H9 (cell line): ENCODE results near the gene SLIRP. TPM values are rescaled to one million over a fixed set of nuclear protein-coding genes. Genes with fewer than 3 reads are reported as not detected.

ENCODE experiments used
- DNase-seq: peaks from one replicate; pipeline ENCODE4 v3.0.0-alpha.2; 2017
- H2AFZ ChIP-seq: one replicate; pipeline ENCODE4 v1.6.1; 2013; ENCODE audit warnings: mild to moderate bottlenecking, low read length, control low read depth, moderate library complexity
- H2AK5ac ChIP-seq: 2 replicates; pipeline ENCODE4 v1.6.1; 2013; ENCODE audit warnings: low read length, control low read depth, mixed read lengths; ENCODE audit not compliant: insufficient read length
- H2BK120ac ChIP-seq: one replicate; pipeline ENCODE4 v1.6.1; 2013; ENCODE audit warnings: low read depth, mild to moderate bottlenecking, low read length, control low read depth, inconsistent platforms; ENCODE audit not compliant: poor library complexity, severe bottlenecking
- H2BK12ac ChIP-seq: 2 replicates; pipeline ENCODE4 v1.6.1; 2013; ENCODE audit warnings: low read length, control low read depth, mixed read lengths, low read depth; ENCODE audit not compliant: insufficient read length
- H2BK15ac ChIP-seq: 2 replicates; pipeline ENCODE4 v1.6.1; 2013; ENCODE audit warnings: low read depth, low read length, control low read depth
- H2BK20ac ChIP-seq: one replicate; pipeline ENCODE4 v1.6.1; 2013; ENCODE audit warnings: low read depth, mild to moderate bottlenecking, low read length, control low read depth, inconsistent platforms; ENCODE audit not compliant: poor library complexity, severe bottlenecking
- H2BK5ac ChIP-seq: 2 replicates; pipeline ENCODE4 v1.6.1; 2013; ENCODE audit warnings: low read length, control low read depth, mixed read lengths; ENCODE audit not compliant: insufficient read length
- H3K14ac ChIP-seq: 2 replicates; pipeline ENCODE4 v1.6.1; 2013; ENCODE audit warnings: low read length, control low read depth; ENCODE audit not compliant: insufficient read depth
- H3K18ac ChIP-seq: 2 replicates; pipeline ENCODE4 v1.6.1; 2013; ENCODE audit warnings: low read depth, mild to moderate bottlenecking, mixed read lengths, low read length, control low read depth; ENCODE audit not compliant: insufficient read length
- H3K23ac ChIP-seq: 2 replicates; pipeline ENCODE4 v1.6.1; 2013; ENCODE audit warnings: low read length, control low read depth, mixed read lengths, low read depth; ENCODE audit not compliant: insufficient read length
- H3K23me2 ChIP-seq: 2 replicates; pipeline ENCODE4 v1.6.1; 2013; ENCODE audit warnings: low read depth, mild to moderate bottlenecking, mixed read lengths, low read length, control low read depth; ENCODE audit not compliant: insufficient read length, poor library complexity, severe bottlenecking
- H3K27ac ChIP-seq: 2 replicates; pipeline ENCODE4 v1.5.1; 2013; ENCODE audit warnings: low read length, control low read depth, mixed read lengths, low read depth; ENCODE audit not compliant: insufficient read length
- H3K27me3 ChIP-seq: 2 replicates; pipeline ENCODE4 v1.6.1; 2013; ENCODE audit warnings: low read length, control low read depth, inconsistent platforms; ENCODE audit not compliant: insufficient read depth
- H3K4ac ChIP-seq: 2 replicates; pipeline ENCODE4 v1.6.1; 2013; ENCODE audit warnings: low read depth, mild to moderate bottlenecking, control low read depth, inconsistent platforms, low read length, moderate library complexity
- H3K4me1 ChIP-seq: 2 replicates; pipeline ENCODE4 v1.6.1; 2013; ENCODE audit warnings: low read length, control low read depth, inconsistent platforms; ENCODE audit not compliant: insufficient read depth
- H3K4me2 ChIP-seq: 2 replicates; pipeline ENCODE4 v1.6.1; 2013; ENCODE audit warnings: low read length, control low read depth, mixed read lengths; ENCODE audit not compliant: insufficient read length, insufficient read depth
- H3K56ac ChIP-seq: 2 replicates; pipeline ENCODE4 v1.6.1; 2013; ENCODE audit warnings: low read depth, mild to moderate bottlenecking, mixed read lengths, low read length, control low read depth; ENCODE audit not compliant: insufficient read length
- H3K79me1 ChIP-seq: 2 replicates; pipeline ENCODE4 v1.6.1; 2013; ENCODE audit warnings: low read depth, mild to moderate bottlenecking, moderate library complexity, low read length, control low read depth, inconsistent platforms; ENCODE audit not compliant: insufficient read depth, poor library complexity, severe bottlenecking
- H3K79me2 ChIP-seq: 2 replicates; pipeline ENCODE4 v1.6.1; 2013; ENCODE audit warnings: low read length, control low read depth, inconsistent platforms; ENCODE audit not compliant: insufficient read depth
- H3K9ac ChIP-seq: 2 replicates; pipeline ENCODE4 v1.6.1; 2013; ENCODE audit warnings: low read length, control low read depth, mixed read lengths; ENCODE audit not compliant: insufficient read length; ENCODE audit errors: extremely low read depth
- H3K9me3 ChIP-seq: one replicate; pipeline ENCODE4 v1.6.1; 2013; ENCODE audit warnings: low read depth, low read length, inconsistent platforms; ENCODE audit not compliant: control insufficient read depth
- H3T11ph ChIP-seq: one replicate; pipeline ENCODE4 v1.6.1; 2013; ENCODE audit warnings: mild to moderate bottlenecking, low read length, control low read depth, inconsistent platforms
- H4K20me1 ChIP-seq: one replicate; pipeline ENCODE4 v1.6.1; 2013; ENCODE audit not compliant: control insufficient read depth, insufficient read length, insufficient read depth
- H4K5ac ChIP-seq: 2 replicates; pipeline ENCODE4 v1.6.1; 2013; ENCODE audit warnings: low read depth, mild to moderate bottlenecking, mixed read lengths, low read length, control low read depth; ENCODE audit not compliant: insufficient read length
- H4K8ac ChIP-seq: replicated peaks from 2 replicates; pipeline ENCODE4 v1.6.1; 2013; ENCODE audit warnings: low read length, control low read depth, mixed read lengths, low read depth; ENCODE audit not compliant: insufficient read length
- H4K91ac ChIP-seq: 2 replicates; pipeline ENCODE4 v1.6.1; 2013; ENCODE audit warnings: low read depth, mild to moderate bottlenecking, moderate library complexity, mixed read lengths, low read length, control low read depth; ENCODE audit not compliant: insufficient read length
- H3K27ac Mint-ChIP-seq, 3 experiments: 2 replicates in 2 of 3; 3 replicates in 1 of 3; pipeline ENCODE4 v1.8.0; 2020 to 2021; ENCODE audit warnings: mixed read lengths in 3 of 3, mild to moderate bottlenecking in 1 of 3, moderate library complexity in 1 of 3
- H3K27me3 Mint-ChIP-seq: 2 replicates; pipeline ENCODE4 v1.8.0; 2021; ENCODE audit warnings: low read depth, mild to moderate bottlenecking, moderate library complexity, mixed read lengths
- H3K36me3 Mint-ChIP-seq, 3 experiments: 2 replicates in 2 of 3; 3 replicates in 1 of 3; pipeline ENCODE4 v1.8.0; 2020 to 2021; ENCODE audit warnings: low read depth in 3 of 3, mixed read lengths in 3 of 3; ENCODE audit not compliant: insufficient read depth in 1 of 3
- H3K4me1 Mint-ChIP-seq, 2 experiments: 2 replicates each; pipeline ENCODE4 v1.8.0; 2020; ENCODE audit warnings: mixed read lengths in 2 of 2
- H3K4me3 Mint-ChIP-seq, 2 experiments: 2 replicates in 1 of 2; 3 replicates in 1 of 2; pipeline ENCODE4 v1.8.0; 2020 to 2021; ENCODE audit warnings: mild to moderate bottlenecking in 2 of 2, mixed read lengths in 2 of 2, moderate library complexity in 1 of 2
- H3K9me3 Mint-ChIP-seq, 2 experiments: 2 replicates in 1 of 2; 3 replicates in 1 of 2; pipeline ENCODE4 v1.8.0; 2020; ENCODE audit warnings: mild to moderate bottlenecking in 2 of 2, mixed read lengths in 2 of 2, moderate library complexity in 1 of 2
- CTCF ChIP-seq: fragments of 200-600 bp; sonication (generic); conservative IDR thresholded peaks from 3 replicates; pipeline ENCODE4 v1.8.0; 2021; ENCODE audit warnings: antibody characterized with exemption, mild to moderate bottlenecking
- WGBS: extraction: QIAGEN DNeasy Blood & Tissue Kit; methylation state at CpG from one replicate; pipeline ENCODE4 v1.1.7; 2013; ENCODE audit warnings: missing lambda C conversion rate, low lambda C conversion rate, mixed read lengths; ENCODE audit not compliant: insufficient read length; ENCODE audit errors: extremely low coverage; 5-methylcytosine and 5-hydroxymethylcytosine counted together
- total RNA-seq: library from RNA; stranded (reverse); gene quantifications from 2 replicates; pipeline ENCODE4 v1.2.1, GENCODE V29; 2021

The SLIRP gene
- total RNA-seq, 1 experiment from 2014 or later = 337 TPM

GRCh38 chr14:77763978-77764377 is 56.1 kb downstream of the SLIRP start:
- Histone ChIP-seq H3K4ac (no peak overlapping the region), H3K27ac (no peak overlapping the region), H3K23me2 (peaks cover 7% of the 10 kb centered on the region), H2BK120ac (no peak overlapping the region), H3K18ac (no peak overlapping the region), H3K4me2 (no peak overlapping the region), H2BK5ac (no peak overlapping the region), H4K8ac (no peak overlapping the region), H2BK15ac (no peak overlapping the region), H2AK5ac (no peak overlapping the region), H4K5ac (no peak overlapping the region), H3K23ac (no peak overlapping the region), H3T11ph (no peak overlapping the region), H2BK12ac (no peak overlapping the region), H3K79me2 (peaks cover 1% of the 10 kb centered on the region; the same call in 1 of the 2 replicates), H3K56ac (no peak overlapping the region), H4K20me1 (no peaks in the 10 kb centered on the region), H3K27me3 (0 out of 2 replicates have a peak, but pooled peaks cover 2% of the 10 kb centered on the region), H3K9me3 (no peaks in the 10 kb centered on the region), H4K91ac (no peak overlapping the region), H2BK20ac (no peak overlapping the region), H2AFZ (no peak overlapping the region), H3K4me1 (no peaks in the 10 kb centered on the region), H3K9ac (no peak overlapping the region), H3K79me1 (peaks cover 3% of the 10 kb centered on the region), H3K14ac (no peak overlapping the region)
- Mint-ChIP-seq H3K9me3 (no peaks in the 10 kb centered on the region), H3K36me3 (peaks cover 0 to 2% (median 0%) of the 10 kb centered on the region in 3 experiments; a peak in 1 of 7 replicates), H3K4me1 (peaks cover 24 to 35% of the 10 kb centered on the region in 2 experiments), H3K27ac (peak overlapping the region in 2 of 3 experiments; percentile 45 to 86; a peak in 3 of 7 replicates), H3K27me3 (no peaks in the 10 kb centered on the region; the same call in 1 of the 2 replicates), H3K4me3 (no peak overlapping the region)
- no peak for DNase-seq
- TF ChIP-seq CTCF = no peak
- WGBS = no CpG with 5 or more reads among the region's 3 CpGs

Other genes starting within 250 kb of the SLIRP start
- 0.39 and 0.55 TPM in 2 replicates for gene ISM2, start 209.3 kb upstream of the SLIRP start, total RNA-seq
- 32.6 and 38.2 TPM in 2 replicates for gene SPTLC2, start 91.5 kb upstream of the SLIRP start, total RNA-seq
- gene ALKBH1, start 80 bp upstream of the SLIRP start, total RNA-seq = 17.4 and 18.7 TPM in 2 replicates
- gene SNW1, start 53.1 kb downstream of the SLIRP start, total RNA-seq = 97.2 and 103 TPM in 2 replicates
- gene ADCK1, start 92.0 kb downstream of the SLIRP start, total RNA-seq = 11.8 and 12.2 TPM in 2 replicates